GM12891 (cell line): Measurements from ENCODE around the gene TMEM245.

ENCODE experiments used
- PAX5 ChIP-seq: IDR thresholded peaks from 2 replicates; pipeline ENCODE4 v1.6.1; 2011; ENCODE audit warnings: low read length, moderate library complexity, mild to moderate bottlenecking; ENCODE audit not compliant: insufficient read depth, severe bottlenecking
- POLR2A ChIP-seq: IDR thresholded peaks from 2 replicates; pipeline ENCODE4 v1.6.1; 2011; ENCODE audit warnings: low read depth, low read length, control low read depth
- POLR2AphosphoS5 ChIP-seq: IDR thresholded peaks from 2 replicates; pipeline ENCODE4 v1.6.1; 2011; ENCODE audit warnings: low read depth, low read length, control low read depth
- POU2F2 ChIP-seq: IDR thresholded peaks from 2 replicates; pipeline ENCODE4 v1.6.1; 2011; ENCODE audit warnings: low read depth, mild to moderate bottlenecking, control low read depth, low read length, moderate library complexity
- SPI1 ChIP-seq: IDR thresholded peaks from 2 replicates; pipeline ENCODE4 v1.6.1; 2011; ENCODE audit warnings: low read depth, low read length, control low read depth
- TAF1 ChIP-seq: IDR thresholded peaks from 2 replicates; pipeline ENCODE4 v1.6.1; 2011; ENCODE audit warnings: low read depth, low read length, control low read depth

GRCh38 chr9:109133533-109133932, 13.8 kb upstream of the TMEM245 start:
- no peak for TF ChIP-seq POLR2AphosphoS5
- no peak for TF ChIP-seq POLR2A
- TF ChIP-seq TAF1, result no peak
- no peak for TF ChIP-seq POU2F2
- no peak for TF ChIP-seq PAX5
- TF ChIP-seq SPI1, result no peak
